ENCODE data around the gene DCANP1.

Gene DCANP1

GRCh38 chr5:135446615-135447014, 533 bp downstream of the DCANP1 start:
- no peak for DNase-seq (ENCODE audit: extremely low read depth, low read depth)
- TF ChIP-seq CTCF (IDR thresholded peaks at IDR 0.05; ENCODE audit: low read depth, low read length, missing control alignments): no peak
- no peak overlapping the region for H3K4me3 ChIP-seq (replicated peaks; ENCODE audit: low read depth, low read length)

DNA sequence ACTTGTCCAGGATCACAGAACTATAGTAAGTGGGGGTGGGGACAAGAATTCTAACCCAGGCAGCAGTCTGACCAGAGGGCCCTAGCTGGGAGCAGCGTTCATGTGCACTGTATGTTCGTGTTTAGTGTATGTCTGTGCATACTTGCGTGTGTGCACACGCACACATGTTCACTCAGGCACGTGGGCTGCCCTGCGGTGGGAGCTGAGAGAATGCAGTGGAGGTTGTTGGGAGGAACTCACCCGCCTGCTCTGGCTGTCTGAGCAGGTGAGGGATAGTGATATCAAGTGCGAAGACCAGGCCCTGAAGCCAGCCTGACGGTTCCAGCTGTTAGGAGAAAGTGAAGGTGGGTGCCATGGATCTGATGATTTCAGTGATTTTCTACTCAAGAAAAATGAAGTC, 942 bp downstream of the DCANP1 start:
- TF ChIP-seq CTCF (IDR thresholded peaks at IDR 0.05; ENCODE audit: low read depth, low read length, missing control alignments): no peak
- no peak for DNase-seq (ENCODE audit: extremely low read depth, low read depth)
- no peak overlapping the region for H3K4me3 ChIP-seq (replicated peaks; ENCODE audit: low read depth, low read length)

GRCh38 chr5:135445306-135445985, 1.7 kb downstream of the DCANP1 start:
- H3K4me3 ChIP-seq (replicated peaks; ENCODE audit: low read depth, low read length): no peak overlapping the region
- DNase-seq (ENCODE audit: extremely low read depth, low read depth): no peak
- no peak for TF ChIP-seq CTCF (IDR thresholded peaks at IDR 0.05; ENCODE audit: low read depth, low read length, missing control alignments)

DNA sequence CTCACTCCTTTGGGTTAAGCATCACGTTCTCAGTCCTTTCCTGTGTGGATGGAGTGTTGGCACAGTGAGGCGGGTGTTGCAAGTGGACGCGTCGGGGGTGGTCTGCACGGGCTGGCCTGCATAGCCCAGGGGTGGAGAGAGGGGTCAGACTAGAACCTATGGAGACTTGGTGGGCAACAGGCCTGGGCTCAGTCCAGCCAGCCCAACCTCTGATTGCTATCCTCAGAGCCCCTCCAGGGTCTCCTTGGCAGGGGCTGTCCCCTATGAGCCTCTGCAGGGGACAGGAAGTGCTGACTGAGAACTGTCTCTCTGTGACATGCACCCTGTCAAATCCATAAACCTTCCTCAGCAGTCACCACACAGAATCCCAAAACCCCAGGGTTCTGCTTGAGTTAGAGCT, 2.3 kb downstream of the DCANP1 start:
- no peak for DNase-seq (ENCODE audit: extremely low read depth, low read depth)
- no peak for TF ChIP-seq CTCF (IDR thresholded peaks at IDR 0.05; ENCODE audit: low read depth, low read length, missing control alignments)
- H3K4me3 ChIP-seq (replicated peaks; ENCODE audit: low read depth, low read length): no peak overlapping the region

DNA sequence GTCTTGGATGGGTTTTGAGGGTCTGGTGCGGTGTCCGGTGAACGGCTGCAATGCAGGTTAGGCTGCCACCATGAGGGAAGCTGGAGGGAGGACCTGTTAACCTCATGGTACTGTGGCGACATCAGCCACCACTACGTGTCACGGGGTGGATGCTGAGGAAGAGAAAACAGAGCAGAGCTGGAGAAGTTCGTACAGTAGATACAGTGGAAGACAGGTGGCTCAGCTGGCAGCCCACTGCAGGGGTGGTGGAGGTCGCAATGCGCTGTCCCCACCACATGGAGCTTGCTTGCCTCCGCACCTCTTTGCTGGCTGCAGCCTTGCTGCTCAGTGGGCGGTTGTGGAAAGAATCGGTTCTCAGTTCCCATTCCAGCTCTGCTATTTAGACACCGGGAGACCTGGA, 2.8 kb downstream of the DCANP1 start:
- H3K4me3 ChIP-seq (replicated peaks; ENCODE audit: low read depth, low read length): no peak overlapping the region
- DNase-seq (ENCODE audit: extremely low read depth, low read depth): no peak
- no peak for TF ChIP-seq CTCF (IDR thresholded peaks at IDR 0.05; ENCODE audit: low read depth, low read length, missing control alignments)

DNA sequence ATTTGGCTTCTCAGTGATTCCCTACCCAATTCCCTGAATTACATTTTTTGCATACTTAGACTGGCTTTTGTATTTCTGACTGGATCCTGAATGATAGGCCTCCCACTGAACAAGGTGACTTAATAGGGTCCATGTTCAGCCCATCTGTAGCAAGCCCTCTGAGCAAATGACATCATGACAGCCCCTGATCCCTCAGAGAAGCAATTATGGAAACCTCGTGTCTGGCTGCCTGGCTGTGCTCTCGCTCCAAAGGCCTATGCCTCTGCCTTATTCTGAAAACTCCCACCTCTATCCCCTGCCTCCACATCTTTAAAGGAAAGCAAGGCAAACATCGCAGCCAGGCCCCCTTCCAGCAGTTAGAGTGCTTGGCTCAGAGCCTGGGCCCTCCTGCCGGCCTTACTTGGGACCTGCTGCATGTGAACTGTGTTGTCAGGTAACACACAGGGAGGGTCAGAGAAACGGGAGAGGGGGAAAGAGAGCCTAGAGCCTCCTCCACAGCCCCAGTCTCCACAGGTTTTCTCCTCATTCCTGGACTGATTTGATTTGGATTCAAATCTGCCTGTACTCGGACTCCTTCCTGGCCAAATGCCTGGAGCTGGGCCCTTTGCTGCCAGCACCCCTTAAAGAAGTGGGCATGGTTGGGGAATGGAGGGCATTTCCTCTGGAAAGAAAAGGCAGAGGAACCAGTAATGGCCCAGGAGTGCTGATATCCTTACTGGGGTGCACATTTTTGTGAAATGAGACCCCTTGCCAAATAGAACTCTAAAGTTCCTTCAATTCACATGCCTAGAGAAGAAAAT, 3.8 kb downstream of the DCANP1 start:
- no peak for TF ChIP-seq CTCF (IDR thresholded peaks at IDR 0.05; ENCODE audit: low read depth, low read length, missing control alignments)
- H3K4me3 ChIP-seq (replicated peaks; ENCODE audit: low read depth, low read length): no peak overlapping the region
- DNase-seq (ENCODE audit: extremely low read depth, low read depth): no peak

All from HFF-Myc (cell line).